ENCODE data around the gene MED13L.

GRCh38 chr12:116257215-116257614, 20.3 kb downstream of the MED13L start:
- TF ChIP-seq CTCF (IDR thresholded peaks at IDR 0.05) (no peak), POLR2A (IDR thresholded peaks at IDR 0.05) (no peak), EP300 (IDR thresholded peaks at IDR 0.05) (no peak)
